Adipocyte (in vitro differentiated cells): ENCODE results near the gene SPATA17.
A peak's percentile ranks its signal among the peaks of the same experiment; 100 is the strongest.

Source experiments
- DNase-seq: peaks from one replicate; pipeline ENCODE4 v3.0.0-alpha.2; 2015; ENCODE audit warnings: low read depth
- H3K27me3 ChIP-seq: replicated peaks from 2 replicates; pipeline ENCODE4 v1.7.0; 2013; ENCODE audit warnings: mild to moderate bottlenecking, low read length, moderate library complexity; ENCODE audit not compliant: control insufficient read depth, insufficient read depth
- H3K36me3 ChIP-seq: 2 replicates; pipeline ENCODE4 v1.7.0; 2013; ENCODE audit warnings: low read length, mild to moderate bottlenecking, moderate library complexity; ENCODE audit not compliant: control insufficient read depth, insufficient read depth, severe bottlenecking
- H3K4me1 ChIP-seq: 2 replicates; pipeline ENCODE4 v1.7.0; 2013; ENCODE audit warnings: mild to moderate bottlenecking, low read length, moderate library complexity; ENCODE audit not compliant: control insufficient read depth, insufficient read depth
- H3K4me3 ChIP-seq: 2 replicates; pipeline ENCODE4 v1.7.0; 2013; ENCODE audit warnings: mild to moderate bottlenecking, low read length, moderate library complexity
- H3K9ac ChIP-seq: 2 replicates; pipeline ENCODE4 v1.7.0; 2013; ENCODE audit warnings: mild to moderate bottlenecking, low read length, moderate library complexity
- H3K9me3 ChIP-seq: 2 replicates; pipeline ENCODE4 v1.7.0; 2013; ENCODE audit warnings: mild to moderate bottlenecking, low read length, moderate library complexity; ENCODE audit not compliant: control insufficient read depth

Gene SPATA17

GRCh38 chr1:217919683-217920388 lies 288.7 kb downstream of the SPATA17 start:
- peak overlapping the region; percentile 72 for H3K4me3 ChIP-seq
- DNase-seq: no peak

More at GRCh38 chr1:217919683-217920388, 288.7 kb downstream of the SPATA17 start:
- Histone ChIP-seq H3K4me1 (peaks cover 4% of the 10 kb centered on the region), H3K9me3 (no peaks in the 10 kb centered on the region), H3K9ac (no peak overlapping the region), H3K27me3 (peaks cover 21% of the 10 kb centered on the region), H3K36me3 (no peaks in the 10 kb centered on the region)
